ENCODE data around the gene TAMALIN. TPM values are rescaled to one million over a fixed set of nuclear protein-coding genes. Genes with fewer than 3 reads are reported as not detected.

TAMALIN gene
- total RNA-seq, 1 experiment from 2014 or later = not detected

- BruUV-seq (replicated peaks) = no TSS peak
- H3K27ac Mint-ChIP-seq (ENCODE audit: unreplicated experiment) = no peak overlapping the region
- H3K27me3 Mint-ChIP-seq (ENCODE audit: unreplicated experiment) = peaks cover 15% of the 10 kb centered on the region
- intact Hi-C loops (cut with micrococcal nuclease; ENCODE audit: unreplicated experiment) = no loop called here
- no peaks in the 10 kb centered on the region for H3K4me1 Mint-ChIP-seq (ENCODE audit: low read depth, unreplicated experiment)
- CTCF ChIA-PET = interaction anchor here (0.6 kb wide), 1 partner anchor 85 kb away, joined by 3 read pairs; no protein-coding TSS in a partner anchor
- H3K9me3 Mint-ChIP-seq (ENCODE audit: low read depth, unreplicated experiment) = no peaks in the 10 kb centered on the region
- TF ChIP-seq, protein P1, sequence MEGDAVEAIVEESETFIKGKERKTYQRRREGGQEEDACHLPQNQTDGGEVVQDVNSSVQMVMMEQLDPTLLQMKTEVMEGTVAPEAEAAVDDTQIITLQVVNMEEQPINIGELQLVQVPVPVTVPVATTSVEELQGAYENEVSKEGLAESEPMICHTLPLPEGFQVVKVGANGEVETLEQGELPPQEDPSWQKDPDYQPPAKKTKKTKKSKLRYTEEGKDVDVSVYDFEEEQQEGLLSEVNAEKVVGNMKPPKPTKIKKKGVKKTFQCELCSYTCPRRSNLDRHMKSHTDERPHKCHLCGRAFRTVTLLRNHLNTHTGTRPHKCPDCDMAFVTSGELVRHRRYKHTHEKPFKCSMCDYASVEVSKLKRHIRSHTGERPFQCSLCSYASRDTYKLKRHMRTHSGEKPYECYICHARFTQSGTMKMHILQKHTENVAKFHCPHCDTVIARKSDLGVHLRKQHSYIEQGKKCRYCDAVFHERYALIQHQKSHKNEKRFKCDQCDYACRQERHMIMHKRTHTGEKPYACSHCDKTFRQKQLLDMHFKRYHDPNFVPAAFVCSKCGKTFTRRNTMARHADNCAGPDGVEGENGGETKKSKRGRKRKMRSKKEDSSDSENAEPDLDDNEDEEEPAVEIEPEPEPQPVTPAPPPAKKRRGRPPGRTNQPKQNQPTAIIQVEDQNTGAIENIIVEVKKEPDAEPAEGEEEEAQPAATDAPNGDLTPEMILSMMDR (IDR thresholded peaks at IDR 0.05; ENCODE audit: unreplicated experiment) = no peak
- no peak for DNase-seq
- H3K4me3 Mint-ChIP-seq (ENCODE audit: low read depth, unreplicated experiment) = no peak overlapping the region
- H3K36me3 Mint-ChIP-seq (ENCODE audit: insufficient read depth, unreplicated experiment) = no peaks in the 10 kb centered on the region
These were observed 2.5 kb downstream of the TAMALIN start for GRCh38 chr12:52009081-52009751.

DNA sequence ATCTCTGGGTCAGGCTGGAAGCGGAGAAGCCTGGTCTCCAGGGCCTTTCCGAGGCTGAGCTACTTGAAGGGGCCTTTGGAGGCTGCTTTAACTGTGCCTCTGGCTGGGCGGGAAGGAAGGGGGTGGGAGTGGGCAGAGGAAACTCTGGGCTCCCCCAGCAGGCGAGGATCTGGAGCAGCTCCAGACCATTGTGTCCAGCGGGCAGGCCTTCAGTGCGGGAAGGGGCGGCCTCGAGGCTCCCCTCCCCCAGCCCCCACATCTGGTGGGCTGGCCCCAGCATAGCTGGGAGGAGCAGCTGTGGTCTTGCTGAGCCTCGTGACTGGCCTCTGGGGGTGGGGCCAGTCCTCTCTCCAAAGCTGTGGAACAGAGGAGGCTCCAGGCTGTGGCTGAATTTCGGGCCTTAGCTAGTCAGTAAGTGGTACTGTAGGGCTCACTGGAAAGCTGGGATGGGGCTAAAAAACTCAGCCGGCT is 3.4 kb downstream of the TAMALIN start:
- no peak overlapping the region for H3K27ac Mint-ChIP-seq (ENCODE audit: unreplicated experiment)

GRCh38 chr12:52010692-52011601 is 4.2 kb downstream of the TAMALIN start:
- intact Hi-C loops (cut with micrococcal nuclease; ENCODE audit: unreplicated experiment) = no loop called here
- no peak for DNase-seq
- CTCF ChIA-PET = no interaction called here
- Mint-ChIP-seq H3K4me1 (ENCODE audit: low read depth, unreplicated experiment) (no peaks in the 10 kb centered on the region), H3K36me3 (ENCODE audit: insufficient read depth, unreplicated experiment) (no peaks in the 10 kb centered on the region), H3K27ac (ENCODE audit: unreplicated experiment) (no peak overlapping the region), H3K4me3 (ENCODE audit: low read depth, unreplicated experiment) (no peak overlapping the region), H3K27me3 (ENCODE audit: unreplicated experiment) (peaks cover 5% of the 10 kb centered on the region), H3K9me3 (ENCODE audit: low read depth, unreplicated experiment) (no peaks in the 10 kb centered on the region)
- no TSS peak for BruUV-seq (replicated peaks)
- TF ChIP-seq, protein P1 (IDR thresholded peaks at IDR 0.05; ENCODE audit: unreplicated experiment) = no peak

More for the DNA sequence above, 3.4 kb downstream of the TAMALIN start:
- TF ChIP-seq, protein P1 (IDR thresholded peaks at IDR 0.05; ENCODE audit: unreplicated experiment) = no peak
- H3K4me3 Mint-ChIP-seq (ENCODE audit: low read depth, unreplicated experiment) = no peak overlapping the region
- no peak for DNase-seq
- intact Hi-C loops (cut with micrococcal nuclease; ENCODE audit: unreplicated experiment) = no loop called here
- H3K9me3 Mint-ChIP-seq (ENCODE audit: low read depth, unreplicated experiment) = no peaks in the 10 kb centered on the region
- CTCF ChIA-PET = interaction anchor here (0.6 kb wide), 1 partner anchor 86 kb away, joined by 3 read pairs; no protein-coding TSS in a partner anchor
- no peaks in the 10 kb centered on the region for H3K36me3 Mint-ChIP-seq (ENCODE audit: insufficient read depth, unreplicated experiment)
- H3K4me1 Mint-ChIP-seq (ENCODE audit: low read depth, unreplicated experiment) = no peaks in the 10 kb centered on the region
- no TSS peak for BruUV-seq (replicated peaks)
- peaks cover 13% of the 10 kb centered on the region for H3K27me3 Mint-ChIP-seq (ENCODE audit: unreplicated experiment)

DNA sequence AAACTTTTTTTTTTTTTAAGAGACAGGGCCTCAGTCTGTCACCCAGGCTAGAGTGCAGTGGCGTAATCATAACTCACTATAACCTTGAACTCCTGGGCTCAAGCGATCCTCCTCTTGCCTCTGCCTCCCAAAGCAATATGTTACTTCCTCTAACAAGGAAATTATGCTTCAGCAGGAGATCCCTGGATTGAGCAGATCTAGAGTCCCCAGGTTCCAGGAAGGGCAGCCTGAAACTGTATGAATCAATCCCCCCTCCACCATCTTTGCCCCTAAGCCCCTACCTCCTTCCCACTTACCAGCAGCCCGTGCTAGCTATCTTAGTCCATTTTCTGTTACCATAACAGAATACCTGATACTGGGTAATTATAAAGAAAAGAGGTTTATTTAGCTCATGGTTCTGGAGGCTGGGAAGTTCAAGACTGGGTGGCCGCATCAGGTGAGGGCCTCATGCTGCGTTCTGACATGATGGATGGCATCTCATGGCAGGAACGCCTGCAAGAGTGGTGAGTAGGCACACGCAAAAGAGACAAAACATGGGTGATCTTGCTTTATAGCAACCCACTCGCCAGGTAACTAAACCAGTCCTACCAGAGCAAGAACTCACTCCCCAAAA is 5.0 kb downstream of the TAMALIN start:
- H3K27me3 Mint-ChIP-seq (ENCODE audit: unreplicated experiment) = no peaks in the 10 kb centered on the region
- no peaks in the 10 kb centered on the region for H3K36me3 Mint-ChIP-seq (ENCODE audit: insufficient read depth, unreplicated experiment)
- BruUV-seq (replicated peaks) = no TSS peak
- TF ChIP-seq, protein P1 (IDR thresholded peaks at IDR 0.05; ENCODE audit: unreplicated experiment) = no peak
- intact Hi-C loops (cut with micrococcal nuclease; ENCODE audit: unreplicated experiment) = no loop called here
- no peaks in the 10 kb centered on the region for H3K9me3 Mint-ChIP-seq (ENCODE audit: low read depth, unreplicated experiment)
- H3K27ac Mint-ChIP-seq (ENCODE audit: unreplicated experiment) = no peak overlapping the region
- no peak for DNase-seq
- no peaks in the 10 kb centered on the region for H3K4me1 Mint-ChIP-seq (ENCODE audit: low read depth, unreplicated experiment)
- CTCF ChIA-PET = no interaction called here
- no peak overlapping the region for H3K4me3 Mint-ChIP-seq (ENCODE audit: low read depth, unreplicated experiment)
